WTC11 (cell line): ENCODE measurements around the gene DNAH17. TPM values are rescaled to one million over a fixed set of nuclear protein-coding genes. Genes with fewer than 3 reads are reported as not detected.

Experiments
- ATAC-seq: fragments of 200-7000 bp; cut with Tn5 transposase; 2 replicates; pipeline ENCODE4 v1.10.0; 2021; ENCODE audit warnings: mild to moderate bottlenecking, moderate library complexity
- CTCF ChIA-PET: fragments of 300-600 bp; sonication (Branson Sonifier 250); formaldehyde crosslinking; loops from one replicate; lab custom pipeline; 2021; ENCODE audit warnings: antibody characterized with exemption; lab: Charles Lee
- POLR2A ChIA-PET: fragments of 350-600 bp; sonication (Branson Sonifier 250); formaldehyde crosslinking; loops from one replicate; lab custom pipeline; 2021; ENCODE audit warnings: antibody characterized with exemption; lab: Charles Lee
- DNase-seq: peaks from one replicate; pipeline ENCODE4 v3.0.0; 2021; ENCODE audit warnings: low spot score
- H3K27ac Mint-ChIP-seq: 2 replicates; pipeline ENCODE4 v1.8.0; 2021; ENCODE audit warnings: mixed read lengths
- H3K27me3 Mint-ChIP-seq: 2 replicates; pipeline ENCODE4 v1.8.0; 2021; ENCODE audit warnings: low read depth, mild to moderate bottlenecking, moderate library complexity, mixed read lengths
- H3K36me3 Mint-ChIP-seq: 2 replicates; pipeline ENCODE4 v1.8.0; 2021; ENCODE audit warnings: mixed read lengths
- H3K4me1 Mint-ChIP-seq: 2 replicates; pipeline ENCODE4 v1.8.0; 2022; ENCODE audit warnings: mixed read lengths
- H3K4me3 Mint-ChIP-seq: 2 replicates; pipeline ENCODE4 v1.8.0; 2021; ENCODE audit warnings: mild to moderate bottlenecking, moderate library complexity, mixed read lengths
- H3K9me3 Mint-ChIP-seq: 2 replicates; pipeline ENCODE4 v1.8.0; 2021; ENCODE audit warnings: mixed read lengths
- FOXK1 ChIP-seq: sonication (generic); formaldehyde crosslinking; IDR thresholded peaks from 2 replicates; pipeline ENCODE4 v1.8.0; 2022; ENCODE audit warnings: mild to moderate bottlenecking, moderate library complexity, missing genetic modification reagents
- FOXP1 ChIP-seq: sonication (generic); formaldehyde crosslinking; IDR thresholded peaks from 2 replicates; pipeline ENCODE4 v1.8.0; 2022; ENCODE audit warnings: missing genetic modification reagents, mild to moderate bottlenecking, moderate library complexity, borderline replicate concordance
- NFATC4 ChIP-seq: fragments of 250-450 bp; sonication (Bioruptor Pico); IDR thresholded peaks from 2 replicates; pipeline ENCODE4 v1.9.0; 2021; ENCODE audit warnings: mild to moderate bottlenecking
- NR1H2 ChIP-seq: sonication (generic); formaldehyde crosslinking; IDR thresholded peaks from 2 replicates; pipeline ENCODE4 v1.9.0; 2021; ENCODE audit warnings: mild to moderate bottlenecking, moderate library complexity, missing genetic modification reagents
- SMAD3 ChIP-seq: sonication (generic); formaldehyde crosslinking; IDR thresholded peaks from 2 replicates; pipeline ENCODE4 v1.8.0; 2022; ENCODE audit warnings: missing genetic modification reagents, mild to moderate bottlenecking, borderline replicate concordance
- SOX15 ChIP-seq: fragments of 250-450 bp; sonication (Bioruptor Pico); IDR thresholded peaks from 2 replicates; pipeline ENCODE4 v1.9.0; 2021; ENCODE audit warnings: mild to moderate bottlenecking
- TEAD1 ChIP-seq: sonication (generic); formaldehyde crosslinking; IDR thresholded peaks from 2 replicates; pipeline ENCODE4 v1.8.0; 2022; ENCODE audit warnings: mild to moderate bottlenecking, missing genetic modification reagents
- ZMAT4 ChIP-seq: fragments of 250-450 bp; sonication (Bioruptor Pico); IDR thresholded peaks from 2 replicates; pipeline ENCODE4 v1.9.0; 2021; ENCODE audit warnings: mild to moderate bottlenecking
- ZNF121 ChIP-seq: sonication (generic); formaldehyde crosslinking; IDR thresholded peaks from 2 replicates; pipeline ENCODE4 v1.8.0; 2023; ENCODE audit warnings: missing genetic modification reagents
- ZNF219 ChIP-seq: sonication (generic); formaldehyde crosslinking; IDR thresholded peaks from 2 replicates; pipeline ENCODE4 v1.8.0; 2023; ENCODE audit warnings: missing genetic modification reagents, mild to moderate bottlenecking, borderline replicate concordance
- ZNF396 ChIP-seq: fragments of 250-450 bp; sonication (Bioruptor Pico); IDR thresholded peaks from 2 replicates; pipeline ENCODE4 v1.8.0; 2021; ENCODE audit warnings: mild to moderate bottlenecking, moderate library complexity, borderline replicate concordance
- ZNF423 ChIP-seq: fragments of 250-450 bp; sonication (Bioruptor Pico); IDR thresholded peaks from 2 replicates; pipeline ENCODE4 v2.1.2; 2022; ENCODE audit warnings: mild to moderate bottlenecking, moderate library complexity
- ZNF512 ChIP-seq: sonication (generic); formaldehyde crosslinking; IDR thresholded peaks from 2 replicates; pipeline ENCODE4 v1.8.1; 2022; ENCODE audit warnings: missing genetic modification reagents, borderline replicate concordance
- ZNF671 ChIP-seq: fragments of 250-450 bp; sonication (Bioruptor Pico); IDR thresholded peaks from 2 replicates; pipeline ENCODE4 v1.8.0; 2021; ENCODE audit warnings: mild to moderate bottlenecking
- total RNA-seq: library from RNA; stranded (reverse); gene quantifications from 3 replicates; pipeline ENCODE4 v1.2.3, GENCODE V29; 2021
- TF ChIP-seq, protein P1 (sequence below): sonication (generic); formaldehyde crosslinking; IDR thresholded peaks from 2 replicates; pipeline ENCODE4 v1.8.0; 2022; ENCODE audit warnings: missing genetic modification reagents
- TF ChIP-seq, protein P2 (sequence below): sonication (generic); formaldehyde crosslinking; IDR thresholded peaks from 2 replicates; pipeline ENCODE4 v1.8.1; 2022; ENCODE audit warnings: low read depth, mild to moderate bottlenecking, moderate library complexity, missing genetic modification reagents, borderline replicate concordance

The DNAH17 gene
- total RNA-seq, 1 experiment from 2014 or later, result 0.87 TPM

GRCh38 chr17:78479369-78479768 lies 97.8 kb downstream of the DNAH17 start (continued):
- TF ChIP-seq FOXK1 (CRISPR knock-in tag) (no peak), FOXP1 (no peak), TEAD1 (CRISPR knock-in tag) (no peak), NR1H2 (CRISPR knock-in tag) (no peak), SMAD3 (CRISPR knock-in tag) (no peak), NFATC4 (CRISPR knock-in tag) (no peak), ZNF396 (CRISPR knock-in tag) (no peak), ZMAT4 (CRISPR knock-in tag) (no peak), ZNF512 (CRISPR knock-in tag) (no peak), ZNF219 (CRISPR knock-in tag) (no peak), ZNF121 (no peak), SOX15 (CRISPR knock-in tag) (no peak), ZNF423 (CRISPR knock-in tag) (no peak)
- TF ChIP-seq, all 79 proteins: peak for 0

GRCh38 chr17:78478757-78479297 lies 98.4 kb downstream of the DNAH17 start:
- no peaks in the 10 kb centered on the region for H3K4me1 Mint-ChIP-seq
- DNase-seq (no peak), ATAC-seq (no peak)
- no peaks in the 10 kb centered on the region for H3K36me3 Mint-ChIP-seq
- H3K9me3 Mint-ChIP-seq, result no peaks in the 10 kb centered on the region
- H3K27me3 Mint-ChIP-seq, result no peaks in the 10 kb centered on the region
- ChIA-PET POLR2A (no interaction called here), CTCF (no interaction called here)
- TF ChIP-seq ZNF396 (CRISPR knock-in tag) (no peak), NR1H2 (CRISPR knock-in tag) (no peak), FOXK1 (CRISPR knock-in tag) (no peak), TEAD1 (CRISPR knock-in tag) (no peak), ZNF671 (CRISPR knock-in tag) (no peak), ZNF219 (CRISPR knock-in tag) (no peak)
- TF ChIP-seq, protein P1, sequence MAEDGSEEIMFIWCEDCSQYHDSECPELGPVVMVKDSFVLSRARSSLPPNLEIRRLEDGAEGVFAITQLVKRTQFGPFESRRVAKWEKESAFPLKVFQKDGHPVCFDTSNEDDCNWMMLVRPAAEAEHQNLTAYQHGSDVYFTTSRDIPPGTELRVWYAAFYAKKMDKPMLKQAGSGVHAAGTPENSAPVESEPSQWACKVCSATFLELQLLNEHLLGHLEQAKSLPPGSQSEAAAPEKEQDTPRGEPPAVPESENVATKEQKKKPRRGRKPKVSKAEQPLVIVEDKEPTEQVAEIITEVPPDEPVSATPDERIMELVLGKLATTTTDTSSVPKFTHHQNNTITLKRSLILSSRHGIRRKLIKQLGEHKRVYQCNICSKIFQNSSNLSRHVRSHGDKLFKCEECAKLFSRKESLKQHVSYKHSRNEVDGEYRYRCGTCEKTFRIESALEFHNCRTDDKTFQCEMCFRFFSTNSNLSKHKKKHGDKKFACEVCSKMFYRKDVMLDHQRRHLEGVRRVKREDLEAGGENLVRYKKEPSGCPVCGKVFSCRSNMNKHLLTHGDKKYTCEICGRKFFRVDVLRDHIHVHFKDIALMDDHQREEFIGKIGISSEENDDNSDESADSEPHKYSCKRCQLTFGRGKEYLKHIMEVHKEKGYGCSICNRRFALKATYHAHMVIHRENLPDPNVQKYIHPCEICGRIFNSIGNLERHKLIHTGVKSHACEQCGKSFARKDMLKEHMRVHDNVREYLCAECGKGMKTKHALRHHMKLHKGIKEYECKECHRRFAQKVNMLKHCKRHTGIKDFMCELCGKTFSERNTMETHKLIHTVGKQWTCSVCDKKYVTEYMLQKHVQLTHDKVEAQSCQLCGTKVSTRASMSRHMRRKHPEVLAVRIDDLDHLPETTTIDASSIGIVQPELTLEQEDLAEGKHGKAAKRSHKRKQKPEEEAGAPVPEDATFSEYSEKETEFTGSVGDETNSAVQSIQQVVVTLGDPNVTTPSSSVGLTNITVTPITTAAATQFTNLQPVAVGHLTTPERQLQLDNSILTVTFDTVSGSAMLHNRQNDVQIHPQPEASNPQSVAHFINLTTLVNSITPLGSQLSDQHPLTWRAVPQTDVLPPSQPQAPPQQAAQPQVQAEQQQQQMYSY (CRISPR knock-in tag), result 0 out of 2 replicates have a peak, but pooled peaks have one; percentile 7
- TF ChIP-seq, protein P2, sequence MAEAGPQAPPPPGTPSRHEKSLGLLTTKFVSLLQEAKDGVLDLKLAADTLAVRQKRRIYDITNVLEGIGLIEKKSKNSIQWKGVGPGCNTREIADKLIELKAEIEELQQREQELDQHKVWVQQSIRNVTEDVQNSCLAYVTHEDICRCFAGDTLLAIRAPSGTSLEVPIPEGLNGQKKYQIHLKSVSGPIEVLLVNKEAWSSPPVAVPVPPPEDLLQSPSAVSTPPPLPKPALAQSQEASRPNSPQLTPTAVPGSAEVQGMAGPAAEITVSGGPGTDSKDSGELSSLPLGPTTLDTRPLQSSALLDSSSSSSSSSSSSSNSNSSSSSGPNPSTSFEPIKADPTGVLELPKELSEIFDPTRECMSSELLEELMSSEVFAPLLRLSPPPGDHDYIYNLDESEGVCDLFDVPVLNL, result no peak
- no peak overlapping the region for H3K4me3 Mint-ChIP-seq
- no peak overlapping the region for H3K27ac Mint-ChIP-seq
